Progenitor cell of endocrine pancreas (in vitro differentiated cells): Measurements from ENCODE around the gene TUBGCP2. TPM values are rescaled to one million over a fixed set of nuclear protein-coding genes. Genes with fewer than 3 reads are reported as not detected.

Experiments used
- DNase-seq: peaks from one replicate; pipeline ENCODE4 v3.0.0; 2021; ENCODE audit warnings: low spot score; ENCODE audit not compliant: unreplicated experiment
- H3K27ac Mint-ChIP-seq: 2 replicates; pipeline ENCODE4 v1.8.0; 2021; ENCODE audit warnings: mild to moderate bottlenecking, moderate library complexity, mixed read lengths
- H3K27me3 Mint-ChIP-seq: 2 replicates; pipeline ENCODE4 v1.8.0; 2021; ENCODE audit warnings: mixed read lengths
- H3K36me3 Mint-ChIP-seq: 2 replicates; pipeline ENCODE4 v1.8.0; 2022; ENCODE audit warnings: mixed read lengths; ENCODE audit not compliant: insufficient read depth
- H3K4me1 Mint-ChIP-seq: 2 replicates; pipeline ENCODE4 v1.8.0; 2021; ENCODE audit warnings: low read depth, mixed read lengths
- H3K4me3 Mint-ChIP-seq: 2 replicates; pipeline ENCODE4 v1.8.0; 2021; ENCODE audit warnings: low read depth, mild to moderate bottlenecking, moderate library complexity, mixed read lengths
- H3K9me3 Mint-ChIP-seq: 2 replicates; pipeline ENCODE4 v1.8.0; 2021; ENCODE audit warnings: low read depth, mixed read lengths
- CTCF ChIP-seq: fragments of 200-600 bp; sonication (generic); IDR thresholded peaks from one replicate; pipeline ENCODE4 v1.5.0; 2021; ENCODE audit warnings: antibody characterized with exemption, mild to moderate bottlenecking; ENCODE audit not compliant: unreplicated experiment
- total RNA-seq: library from RNA; stranded (reverse); gene quantifications from 2 replicates; pipeline ENCODE4 v1.2.1, GENCODE V29; 2021

The TUBGCP2 gene
- total RNA-seq, 1 donor from 2014 or later: 77.0 TPM

GRCh38 chr10:133247681-133248333, 60.9 kb downstream of the TUBGCP2 start:
- Mint-ChIP-seq H3K36me3 (no peaks in the 10 kb centered on the region), H3K9me3 (no peaks in the 10 kb centered on the region), H3K27ac (no peak overlapping the region), H3K4me3 (no peak overlapping the region), H3K4me1 (peaks cover 7% of the 10 kb centered on the region), H3K27me3 (peaks cover 36% of the 10 kb centered on the region)
- no peak for DNase-seq
- no peak for TF ChIP-seq CTCF

- H3K9me3 Mint-ChIP-seq: no peaks in the 10 kb centered on the region
- no peak overlapping the region for H3K27ac Mint-ChIP-seq
- no peak for DNase-seq
- no peak overlapping the region for H3K4me3 Mint-ChIP-seq
- no peak for TF ChIP-seq CTCF
- peaks cover 7% of the 10 kb centered on the region for H3K4me1 Mint-ChIP-seq
- no peaks in the 10 kb centered on the region for H3K36me3 Mint-ChIP-seq
- peaks cover 49% of the 10 kb centered on the region for H3K27me3 Mint-ChIP-seq
Measured at GRCh38 chr10:133246236-133246626, 62.4 kb downstream of the TUBGCP2 start.

GRCh38 chr10:133245439-133246235, 63.0 kb downstream of the TUBGCP2 start:
- H3K27ac Mint-ChIP-seq: no peak overlapping the region
- H3K4me3 Mint-ChIP-seq: no peak overlapping the region
- H3K4me1 Mint-ChIP-seq: peaks cover 10% of the 10 kb centered on the region
- H3K27me3 Mint-ChIP-seq: peaks cover 53% of the 10 kb centered on the region
- peaks cover 1% of the 10 kb centered on the region for H3K36me3 Mint-ChIP-seq
- DNase-seq: no peak
- H3K9me3 Mint-ChIP-seq: no peaks in the 10 kb centered on the region
- no peak for TF ChIP-seq CTCF

- Mint-ChIP-seq H3K27me3 (peaks cover 52% of the 10 kb centered on the region), H3K4me1 (peaks cover 14% of the 10 kb centered on the region), H3K9me3 (no peaks in the 10 kb centered on the region), H3K27ac (no peak overlapping the region), H3K36me3 (peaks cover 1% of the 10 kb centered on the region), H3K4me3 (no peak overlapping the region)
- no peak for DNase-seq
- TF ChIP-seq CTCF: no peak
Measured at GRCh38 chr10:133243593-133243992, 65.1 kb downstream of the TUBGCP2 start.

- TF ChIP-seq CTCF: no peak
- Mint-ChIP-seq H3K36me3 (peaks cover 1% of the 10 kb centered on the region), H3K27ac (no peak overlapping the region), H3K9me3 (no peaks in the 10 kb centered on the region), H3K4me1 (peaks cover 15% of the 10 kb centered on the region), H3K4me3 (no peak overlapping the region), H3K27me3 (peaks cover 57% of the 10 kb centered on the region)
- no peak for DNase-seq
Measured at GRCh38 chr10:133242611-133243356, 65.9 kb downstream of the TUBGCP2 start.
